Fibroblast of lung (primary cell): ENCODE measurements around the gene FRK. TPM values are rescaled to one million over a fixed set of nuclear protein-coding genes. Genes with fewer than 3 reads are reported as not detected.

Experiments
- DNase-seq, 2 donors: peaks; one replicate each; pipeline versions ENCODE4 v3.0.0 to v3.0.0-alpha.2; 2010; ENCODE audit warnings: low read depth in 2 of 2
- H2AFZ ChIP-seq: 2 replicates; pipeline ENCODE4 v1.5.1; 2012; ENCODE audit warnings: low read length, control low read depth, inconsistent platforms
- H3K27ac ChIP-seq: 2 replicates; pipeline ENCODE4 v1.5.1; 2011; ENCODE audit warnings: low read length, control low read depth; ENCODE audit not compliant: insufficient read depth
- H3K27me3 ChIP-seq: 2 replicates; pipeline ENCODE4 v1.5.1; 2011; ENCODE audit warnings: mild to moderate bottlenecking, low read length; ENCODE audit not compliant: control insufficient read depth, insufficient read depth
- H3K36me3 ChIP-seq: 2 replicates; pipeline ENCODE4 v1.5.1; 2011; ENCODE audit warnings: low read length; ENCODE audit not compliant: control insufficient read depth, insufficient read depth
- H3K4me1 ChIP-seq: 2 replicates; pipeline ENCODE4 v1.5.1; 2011; ENCODE audit warnings: low read length; ENCODE audit not compliant: control insufficient read depth, insufficient read depth; ENCODE audit errors: extremely low read depth
- H3K4me2 ChIP-seq: 2 replicates; pipeline ENCODE4 v1.5.1; 2011; ENCODE audit warnings: low read length, control low read depth; ENCODE audit not compliant: insufficient read depth; ENCODE audit errors: extremely low read depth
- H3K4me3 ChIP-seq, 4 experiments: fragments of 200-600 bp in 1 of 4; sonication (generic) in 1 of 4; replicated peaks in 1 of 4; 2 replicates each; pipeline ENCODE4 v1.5.1; 2011 to 2016; ENCODE audit warnings: low read length in 4 of 4, low read depth in 3 of 4, mild to moderate bottlenecking in 3 of 4, control low read depth in 2 of 4, inconsistent platforms in 1 of 4, mixed read lengths in 1 of 4; ENCODE audit not compliant: insufficient read depth in 1 of 4; ENCODE audit errors: control extremely low read depth in 1 of 4
- H3K79me2 ChIP-seq: 2 replicates; pipeline ENCODE4 v1.5.1; 2012; ENCODE audit warnings: mild to moderate bottlenecking, low read length, inconsistent platforms; ENCODE audit not compliant: control insufficient read depth, insufficient read depth
- H3K9ac ChIP-seq: 2 replicates; pipeline ENCODE4 v1.5.1; 2011; ENCODE audit warnings: mild to moderate bottlenecking, low read length, control low read depth; ENCODE audit not compliant: insufficient read depth
- H3K9me3 ChIP-seq: 2 replicates; pipeline ENCODE4 v1.5.1; 2012; ENCODE audit warnings: low read depth, low read length; ENCODE audit not compliant: control insufficient read depth, insufficient read depth
- H4K20me1 ChIP-seq: 2 replicates; pipeline ENCODE4 v1.5.1; 2011; ENCODE audit warnings: low read length; ENCODE audit not compliant: control insufficient read depth, insufficient read depth; ENCODE audit errors: extremely low read depth
- EZH2 ChIP-seq: IDR thresholded peaks from 2 replicates; pipeline ENCODE4 v1.5.1; 2012; ENCODE audit warnings: low read length, control low read depth, mild to moderate bottlenecking; ENCODE audit errors: missing control alignments
- polyA plus RNA-seq, 2 donors: library from polyadenylated mRNA; depleted of rRNA in 1 of 2; stranded (reverse) in 1 of 2; unstranded in 1 of 2; fragments of >200 nt; gene quantifications; 2 replicates each; pipeline ENCODE4 v1.2.1, GENCODE V29; 2011 to 2012; ENCODE audit warnings: missing spikeins in 1 of 2
- total RNA-seq: library from RNA; depleted of rRNA; stranded (reverse); fragments of >200 nt; gene quantifications from 2 replicates; pipeline ENCODE4 v1.2.1, GENCODE V29; 2014
- TF ChIP-seq, protein P1 (sequence below), 2 donors: IDR thresholded peaks in 1 of 2; conservative IDR thresholded peaks in 1 of 2; 1 replicate in 1 of 2; 2 replicates in 1 of 2; pipeline ENCODE4 v1.5.1; 2011 to 2012; ENCODE audit warnings: low read length in 2 of 2, control low read depth in 1 of 2, inconsistent platforms in 1 of 2, low read depth in 1 of 2, mild to moderate bottlenecking in 1 of 2

Gene FRK
- total and polyA plus RNA-seq, 2 donors (not counting 1 experiment from before 2014, with no cell fraction given), result 0.18 to 0.33 TPM

DNA sequence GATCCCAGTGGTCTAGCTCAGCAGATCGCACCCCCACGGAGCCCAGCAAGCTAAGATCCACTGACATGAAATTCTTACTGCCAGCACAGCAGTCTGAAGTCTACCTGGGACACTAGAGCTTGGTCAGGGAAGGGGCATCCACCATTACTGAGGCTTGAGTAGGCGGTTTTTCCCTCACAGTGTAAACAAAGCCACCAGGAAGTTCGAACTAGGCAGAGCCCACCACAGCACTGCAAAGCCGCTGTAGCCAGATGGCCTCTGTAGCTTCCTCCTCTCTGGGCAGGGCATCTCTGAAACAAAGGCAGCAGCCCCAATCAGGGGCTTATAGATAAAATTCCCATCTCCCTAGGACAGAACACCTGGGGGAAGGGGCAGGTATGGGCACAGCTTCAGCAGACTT is 18.8 kb downstream of the FRK start:
- no peak for DNase-seq
- Histone ChIP-seq H3K4me1 (no peaks in the 10 kb centered on the region), H2AFZ (no peak overlapping the region), H3K4me2 (no peak overlapping the region), H3K9ac (no peak overlapping the region), H3K9me3 (no peaks in the 10 kb centered on the region), H3K4me3 (no peak overlapping the region), H3K36me3 (no peaks in the 10 kb centered on the region), H3K27me3 (no peaks in the 10 kb centered on the region), H3K27ac (no peak overlapping the region), H3K79me2 (no peaks in the 10 kb centered on the region), H4K20me1 (no peaks in the 10 kb centered on the region)
- TF ChIP-seq, protein P1, sequence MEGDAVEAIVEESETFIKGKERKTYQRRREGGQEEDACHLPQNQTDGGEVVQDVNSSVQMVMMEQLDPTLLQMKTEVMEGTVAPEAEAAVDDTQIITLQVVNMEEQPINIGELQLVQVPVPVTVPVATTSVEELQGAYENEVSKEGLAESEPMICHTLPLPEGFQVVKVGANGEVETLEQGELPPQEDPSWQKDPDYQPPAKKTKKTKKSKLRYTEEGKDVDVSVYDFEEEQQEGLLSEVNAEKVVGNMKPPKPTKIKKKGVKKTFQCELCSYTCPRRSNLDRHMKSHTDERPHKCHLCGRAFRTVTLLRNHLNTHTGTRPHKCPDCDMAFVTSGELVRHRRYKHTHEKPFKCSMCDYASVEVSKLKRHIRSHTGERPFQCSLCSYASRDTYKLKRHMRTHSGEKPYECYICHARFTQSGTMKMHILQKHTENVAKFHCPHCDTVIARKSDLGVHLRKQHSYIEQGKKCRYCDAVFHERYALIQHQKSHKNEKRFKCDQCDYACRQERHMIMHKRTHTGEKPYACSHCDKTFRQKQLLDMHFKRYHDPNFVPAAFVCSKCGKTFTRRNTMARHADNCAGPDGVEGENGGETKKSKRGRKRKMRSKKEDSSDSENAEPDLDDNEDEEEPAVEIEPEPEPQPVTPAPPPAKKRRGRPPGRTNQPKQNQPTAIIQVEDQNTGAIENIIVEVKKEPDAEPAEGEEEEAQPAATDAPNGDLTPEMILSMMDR (conservative IDR thresholded peaks at IDR 0.05 in 1 of 2, IDR thresholded peaks at IDR 0.05 in 1 of 2; ENCODE audit: low read depth in 1 of 2, low read length in 2 of 2), result no peak
- no peak for TF ChIP-seq EZH2

DNA sequence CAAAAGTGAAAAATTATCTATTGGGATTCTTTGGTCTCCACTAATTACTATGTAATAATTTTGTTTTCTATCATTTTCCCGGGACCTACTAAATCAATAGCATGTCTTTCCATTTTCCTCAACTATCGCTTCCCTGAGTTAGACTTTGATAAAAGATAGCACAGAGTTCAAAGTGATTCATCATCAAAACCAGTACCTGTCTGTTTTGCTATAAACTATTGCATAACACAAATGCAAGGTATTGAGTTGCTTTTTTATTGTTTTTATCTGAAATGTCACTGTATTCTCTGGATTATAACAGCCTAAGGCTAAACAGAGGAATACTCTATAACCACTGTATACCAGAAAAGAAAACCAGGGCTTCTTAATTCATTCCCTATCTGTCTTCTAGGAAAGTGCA is 19.7 kb downstream of the FRK start:
- H3K36me3 ChIP-seq, result no peaks in the 10 kb centered on the region
- no peak overlapping the region for H3K4me2 ChIP-seq
- H3K4me1 ChIP-seq, result no peaks in the 10 kb centered on the region
- H3K79me2 ChIP-seq, result no peaks in the 10 kb centered on the region
- no peaks in the 10 kb centered on the region for H3K9me3 ChIP-seq
- H4K20me1 ChIP-seq, result no peaks in the 10 kb centered on the region
- no peak overlapping the region for H2AFZ ChIP-seq
- no peak overlapping the region for H3K4me3 ChIP-seq
- no peak overlapping the region for H3K27ac ChIP-seq
- TF ChIP-seq, protein P1 (conservative IDR thresholded peaks at IDR 0.05 in 1 of 2, IDR thresholded peaks at IDR 0.05 in 1 of 2; ENCODE audit: low read depth in 1 of 2, low read length in 2 of 2), result no peak
- no peak for TF ChIP-seq EZH2
- H3K27me3 ChIP-seq, result no peaks in the 10 kb centered on the region
- no peak overlapping the region for H3K9ac ChIP-seq
- no peak for DNase-seq

DNA sequence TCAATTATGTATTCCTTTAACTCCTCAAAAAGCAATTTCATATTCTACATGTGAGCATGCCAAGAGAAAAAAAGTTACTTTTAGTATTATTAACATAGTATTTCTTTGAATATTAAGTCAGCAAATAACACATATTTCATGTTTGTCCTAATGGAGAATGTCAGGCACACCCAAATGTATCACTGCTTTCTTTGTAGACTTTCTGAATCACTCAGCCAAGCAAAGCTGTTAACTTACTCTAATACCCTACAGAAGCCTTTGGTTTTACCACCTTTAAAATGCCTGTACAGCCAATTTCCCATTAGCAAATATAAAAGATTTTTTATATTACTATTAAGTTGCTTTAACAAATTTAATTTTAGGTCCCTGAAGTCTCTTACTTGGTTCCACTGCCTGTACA is 23.8 kb downstream of the FRK start:
- Histone ChIP-seq H3K79me2 (no peaks in the 10 kb centered on the region), H3K9me3 (no peaks in the 10 kb centered on the region), H2AFZ (no peak overlapping the region), H3K36me3 (no peaks in the 10 kb centered on the region), H3K27me3 (no peaks in the 10 kb centered on the region), H3K4me3 (no peak overlapping the region), H3K9ac (no peak overlapping the region), H4K20me1 (no peaks in the 10 kb centered on the region), H3K4me2 (no peak overlapping the region), H3K27ac (no peak overlapping the region), H3K4me1 (no peaks in the 10 kb centered on the region)
- TF ChIP-seq EZH2, result no peak
- TF ChIP-seq, protein P1 (conservative IDR thresholded peaks at IDR 0.05 in 1 of 2, IDR thresholded peaks at IDR 0.05 in 1 of 2; ENCODE audit: low read depth in 1 of 2, low read length in 2 of 2), result no peak
- no peak for DNase-seq
